AG10803 (cell line): ENCODE measurements around the gene TTC21A.

Source experiments
- DNase-seq: peaks from one replicate; pipeline ENCODE4 v3.0.0; 2010; ENCODE audit warnings: low read depth
- H3K4me3 ChIP-seq: 2 replicates; pipeline ENCODE4 v1.5.1; 2011; ENCODE audit warnings: mild to moderate bottlenecking, low read length, control low read depth
- CTCF ChIP-seq: conservative IDR thresholded peaks from 2 replicates; pipeline ENCODE4 v1.5.1; 2011; ENCODE audit warnings: mild to moderate bottlenecking, low read length, control low read depth, inconsistent platforms

TTC21A gene

GRCh38 chr3:39068556-39068955 is 38.9 kb upstream of the TTC21A start:
- no peak for TF ChIP-seq CTCF
- DNase-seq: no peak
- no peak overlapping the region for H3K4me3 ChIP-seq

- DNase-seq: no peak
- H3K4me3 ChIP-seq: no peak overlapping the region
- no peak for TF ChIP-seq CTCF
Measured at GRCh38 chr3:39075910-39076309, 31.6 kb upstream of the TTC21A start.

- no peak overlapping the region for H3K4me3 ChIP-seq
- no peak for DNase-seq
- no peak for TF ChIP-seq CTCF
Measured at GRCh38 chr3:39079530-39079929, 27.9 kb upstream of the TTC21A start.

GRCh38 chr3:39080026-39080425 is 27.5 kb upstream of the TTC21A start:
- no peak for DNase-seq
- no peak for TF ChIP-seq CTCF
- H3K4me3 ChIP-seq: no peak overlapping the region

GRCh38 chr3:39082666-39083313 is 24.7 kb upstream of the TTC21A start:
- TF ChIP-seq CTCF: no peak
- DNase-seq: no peak
- H3K4me3 ChIP-seq: no peak overlapping the region

- H3K4me3 ChIP-seq: no peak overlapping the region
- no peak for DNase-seq
Measured at GRCh38 chr3:39086144-39086543, 21.3 kb upstream of the TTC21A start.

More at GRCh38 chr3:39086144-39086543, 21.3 kb upstream of the TTC21A start:
- no peak for TF ChIP-seq CTCF
